Measurements from ENCODE around the gene PROP1.
"Not testable (repeated sequence)": the region's sequence is repeated elsewhere in the genome, so short reads cannot be mapped to it uniquely, and the experiment has no call there.

- TF ChIP-seq CTCF (IDR thresholded peaks at IDR 0.05 in 4 of 5, conservative IDR thresholded peaks at IDR 0.05 in 1 of 5); POLR2A (IDR thresholded peaks at IDR 0.05): not testable (repeated sequence)
These were observed 53.1 kb downstream of the PROP1 start for GRCh38 chr5:177942896-177943295.
